ENCODE results near the gene ZNF468.
"Not testable (repeated sequence)": the region's sequence is repeated elsewhere in the genome, so short reads cannot be mapped to it uniquely, and the experiment has no call there.

The ZNF468 gene

DNA sequence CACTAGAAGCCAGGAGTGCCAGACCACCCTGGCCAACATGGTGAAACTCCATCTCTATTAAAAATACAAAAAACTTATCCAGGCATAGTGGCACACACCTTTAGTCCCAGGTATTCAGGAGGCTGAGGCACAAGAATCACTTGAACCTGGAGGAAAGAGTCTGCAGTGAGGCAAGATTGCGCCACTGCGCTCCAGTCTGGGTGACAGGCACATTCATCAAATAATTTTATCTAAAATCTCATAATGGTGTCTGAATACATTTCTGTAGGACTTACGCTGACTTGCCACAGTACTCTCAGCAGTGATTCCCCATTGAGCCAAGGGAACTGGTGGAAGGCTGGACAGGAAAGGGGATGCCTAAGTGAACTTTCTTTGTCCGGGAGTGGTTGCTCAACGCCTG lies 31.7 kb downstream of the ZNF468 start:
- no peak for DNase-seq (ENCODE audit: low spot score)

DNA sequence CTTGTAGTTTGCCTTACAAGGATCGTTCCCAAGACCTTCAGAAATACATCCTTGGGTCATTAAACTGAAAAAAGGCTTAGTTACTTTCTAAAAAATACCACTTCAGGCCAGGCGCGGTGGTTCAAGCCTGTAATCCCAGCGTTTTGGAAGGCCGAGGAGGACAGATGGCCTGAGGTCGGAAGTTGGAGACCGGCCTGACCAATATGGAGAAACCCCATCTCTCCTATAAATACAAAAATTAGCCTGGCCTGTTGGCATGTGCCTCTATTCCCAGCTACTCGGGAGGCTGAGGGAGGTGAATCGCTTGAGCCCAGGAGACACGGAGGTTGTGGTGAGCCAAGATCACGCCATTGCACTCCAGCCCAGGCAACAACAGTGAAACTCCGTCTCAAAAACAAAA lies 33.7 kb downstream of the ZNF468 start:
- no peak for DNase-seq (ENCODE audit: low spot score)

DNA sequence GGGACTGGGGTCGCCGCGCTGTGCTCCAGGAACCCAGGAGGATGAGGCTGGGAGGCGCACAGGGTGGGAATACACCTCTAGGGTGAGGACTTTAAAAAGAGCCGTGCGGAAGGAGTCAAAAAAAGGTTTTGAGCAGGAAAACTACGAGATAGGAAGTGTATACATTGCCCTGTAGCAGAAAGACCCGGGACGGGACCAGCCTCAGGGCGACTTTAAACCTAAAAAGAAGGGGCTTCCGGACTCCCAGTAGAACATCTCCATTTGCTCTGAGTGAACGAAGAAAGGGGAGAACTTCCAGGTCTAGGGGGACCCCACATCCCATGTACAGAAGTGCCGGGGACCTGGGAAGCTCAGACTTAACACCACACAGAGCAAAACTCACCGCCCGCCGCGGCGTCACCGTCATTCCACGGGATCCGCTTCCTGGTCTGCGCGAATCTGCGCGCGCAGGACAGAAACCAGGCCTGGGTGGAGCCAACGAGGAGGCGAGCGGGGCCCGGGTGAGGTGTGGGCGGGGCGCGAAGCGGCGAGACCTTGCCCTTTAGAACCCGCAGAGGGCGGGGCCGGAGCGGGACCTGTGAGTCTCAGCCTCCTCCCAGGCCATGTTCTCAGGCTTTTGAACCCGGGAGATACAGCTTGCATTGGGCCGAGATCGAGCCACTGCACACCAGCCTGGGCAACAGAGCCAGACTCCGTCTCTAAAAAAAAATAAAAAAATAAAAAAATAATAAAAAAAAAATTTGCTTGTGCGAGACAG lies 36.0 kb downstream of the ZNF468 start, which contains the start of gene ZNF28:
Gene ZNF28, minus strand, starts transcription at position 430 of the 757 bp plus-strand sequence. CDS start 3,675 bp downstream, outside the sequence.
- DNase-seq (ENCODE audit: low spot score), result peak; percentile 16

DNA sequence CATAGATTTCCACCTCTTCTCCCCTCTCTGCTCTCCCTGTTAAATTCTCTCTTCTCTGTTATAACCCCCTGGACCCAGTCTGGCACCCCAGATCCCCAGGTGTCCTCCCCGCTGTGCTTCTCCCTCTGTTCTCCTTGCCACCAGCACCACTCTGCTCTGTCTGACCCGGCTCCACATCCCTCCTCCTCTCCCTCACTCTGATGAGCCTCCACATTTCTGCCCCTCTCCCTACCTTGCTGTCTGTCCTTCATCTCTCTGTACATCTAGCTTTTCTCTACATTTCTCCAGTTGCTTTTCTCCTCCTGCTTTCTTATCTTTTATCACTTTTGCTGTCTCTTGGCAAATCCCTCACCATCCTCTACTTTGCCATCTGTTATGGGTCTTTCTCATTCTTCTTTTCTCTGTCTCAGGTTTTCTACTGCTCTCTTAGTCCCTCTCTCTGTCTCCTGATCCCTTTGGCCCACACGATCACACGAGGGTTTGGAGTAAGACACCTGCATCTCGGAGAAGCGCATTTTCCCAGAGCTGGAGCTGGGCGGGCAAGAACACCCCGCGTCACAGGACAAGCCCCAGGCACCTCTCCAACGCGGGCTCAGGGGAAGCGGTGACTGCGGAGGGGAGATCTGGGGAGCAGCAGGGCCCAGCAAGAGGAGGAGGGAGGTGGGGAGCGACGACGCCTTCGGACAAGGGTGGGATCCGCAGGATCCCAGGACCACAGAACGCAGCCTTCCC lies 36.8 kb downstream of the ZNF468 start:
- DNase-seq (ENCODE audit: low spot score), result peak; percentile 17

DNA sequence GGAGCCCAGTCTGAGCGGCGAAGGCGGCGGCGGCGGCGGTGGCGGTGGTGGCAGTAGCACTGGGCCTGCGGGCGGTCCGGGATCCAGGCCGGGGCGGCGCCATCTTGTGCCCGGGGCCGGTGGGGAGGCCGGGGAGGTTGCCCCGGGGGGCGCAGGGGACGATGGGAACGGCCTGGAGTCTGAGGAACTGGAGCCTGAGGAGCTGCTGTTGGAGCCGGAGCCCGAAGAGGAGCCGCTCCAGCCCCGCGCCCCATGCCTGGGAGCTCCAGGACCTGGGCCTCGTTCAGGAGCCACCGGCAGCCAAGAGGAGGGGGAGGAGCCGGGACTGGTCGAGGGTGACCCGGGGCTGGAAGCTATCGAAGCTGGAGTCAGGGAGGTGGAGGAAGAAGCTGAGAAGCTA lies 47.6 kb downstream of the ZNF468 start:
- no peak for DNase-seq (ENCODE audit: low spot score)

DNA sequence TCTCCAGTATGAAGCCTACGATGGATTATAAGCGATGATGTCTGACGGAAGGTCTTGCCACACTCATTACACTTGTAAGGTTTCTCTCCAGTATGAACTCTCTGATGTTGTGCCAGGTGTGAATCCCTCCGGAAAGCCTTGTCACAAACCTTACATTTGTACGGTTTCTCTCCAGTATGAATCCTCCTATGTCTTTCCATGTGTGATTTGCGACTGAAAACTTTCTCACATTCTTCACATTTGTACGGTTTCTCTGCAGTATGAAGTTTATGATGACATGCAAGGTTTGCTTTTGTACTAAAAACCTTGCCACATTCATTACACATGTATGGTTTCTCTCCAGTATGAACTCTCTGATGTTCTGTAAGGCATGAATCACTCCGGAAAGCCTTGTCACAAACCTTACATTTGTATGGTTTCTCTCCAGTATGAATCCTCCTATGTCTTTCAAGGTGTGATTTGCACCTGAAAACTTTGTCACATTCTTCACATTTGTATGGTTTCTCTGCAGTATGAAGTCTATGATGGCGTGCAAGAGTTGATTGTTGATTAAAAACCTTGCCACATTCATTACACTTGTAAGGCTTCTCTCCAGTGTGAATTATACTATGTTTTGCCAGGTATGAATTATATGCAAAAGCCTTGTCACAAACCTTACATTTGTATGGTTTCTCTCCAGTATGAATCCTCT lies 57.3 kb downstream of the ZNF468 start:
- DNase-seq (ENCODE audit: low spot score), result not testable (repeated sequence)

DNA sequence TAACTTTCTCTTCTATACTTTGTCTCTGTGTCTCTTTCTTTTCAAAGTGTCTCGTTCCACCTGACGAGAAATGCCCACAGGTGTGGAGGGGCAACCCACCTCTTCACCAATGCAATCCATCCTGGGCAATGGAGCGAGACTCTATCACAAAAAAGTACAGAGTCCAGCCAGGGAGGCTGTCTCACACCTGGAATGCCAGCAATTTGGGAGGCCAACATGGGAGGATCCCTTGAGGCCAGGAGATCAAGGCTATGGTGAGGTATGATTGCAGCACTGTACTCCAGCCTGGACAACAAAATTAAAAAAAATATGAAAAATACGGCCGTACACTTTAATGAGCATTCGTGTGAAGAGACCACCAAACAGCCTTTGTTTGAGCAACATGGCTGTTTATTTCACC lies 68.0 kb downstream of the ZNF468 start:
- DNase-seq (ENCODE audit: low spot score), result no peak
